DMS53 treated with DMSO at 0.1 percent for 48 hours (cell line): ENCODE results near the gene MCAM.

ENCODE experiments used
- DNase-seq: peaks from one replicate; lab custom pipeline; 2025; ENCODE audit not compliant: unreplicated experiment; lab: John Stamatoyannopoulos, UW

MCAM gene

GRCh38 chr11:119309953-119310681, 6.8 kb downstream of the MCAM start:
- no peak for DNase-seq

- no peak for DNase-seq
Observed at GRCh38 chr11:119309411-119309810, 7.5 kb downstream of the MCAM start.

- no peak for DNase-seq
Observed at GRCh38 chr11:119307974-119308373, 9.0 kb downstream of the MCAM start.

GRCh38 chr11:119307219-119307618, 9.7 kb downstream of the MCAM start:
- DNase-seq: no peak

GRCh38 chr11:119306373-119306890, 10.5 kb downstream of the MCAM start:
- no peak for DNase-seq

GRCh38 chr11:119305556-119306372, 11.2 kb downstream of the MCAM start:
- no peak for DNase-seq

- no peak for DNase-seq
Observed at GRCh38 chr11:119303227-119303718, 13.7 kb downstream of the MCAM start.

- no peak for DNase-seq
Observed at GRCh38 chr11:119300198-119300964, 16.5 kb downstream of the MCAM start.

- no peak for DNase-seq
Observed at GRCh38 chr11:119299416-119299815, 17.5 kb downstream of the MCAM start.

GRCh38 chr11:119298726-119299125, 18.2 kb downstream of the MCAM start:
- no peak for DNase-seq

- no peak for DNase-seq
Observed at GRCh38 chr11:119297938-119298337, 19.0 kb downstream of the MCAM start.

GRCh38 chr11:119295178-119295577, 21.8 kb downstream of the MCAM start:
- DNase-seq: no peak

GRCh38 chr11:119293461-119293860, 23.5 kb downstream of the MCAM start:
- no peak for DNase-seq

GRCh38 chr11:119290894-119291497, 25.9 kb downstream of the MCAM start:
- DNase-seq: no peak

GRCh38 chr11:119288219-119288618, 28.7 kb downstream of the MCAM start:
- DNase-seq: no peak

- DNase-seq: no peak
Observed at GRCh38 chr11:119285431-119285830, 31.5 kb downstream of the MCAM start.

- peak; percentile 14 for DNase-seq
Observed at GRCh38 chr11:119284344-119285157, 32.4 kb downstream of the MCAM start.

GRCh38 chr11:119282495-119282894, 34.4 kb downstream of the MCAM start:
- no peak for DNase-seq

GRCh38 chr11:119277660-119278059, 39.3 kb downstream of the MCAM start:
- DNase-seq: no peak

GRCh38 chr11:119273721-119274120, 43.2 kb downstream of the MCAM start:
- no peak for DNase-seq
